GM19328 (cell line): ENCODE results near the gene PDF.
A peak's percentile ranks its signal among the peaks of the same experiment; 100 is the strongest.
"Not testable (repeated sequence)": the region's sequence is repeated elsewhere in the genome, so short reads cannot be mapped to it uniquely, and the experiment has no call there.

ENCODE experiments used
- ATAC-seq: cut with Tn5 transposase; IDR thresholded peaks from one replicate; pipeline ENCODE4 v1.9.1; 2021; ENCODE audit warnings: mild to moderate bottlenecking, moderate library complexity; ENCODE audit not compliant: unreplicated experiment

Gene PDF, protein sequence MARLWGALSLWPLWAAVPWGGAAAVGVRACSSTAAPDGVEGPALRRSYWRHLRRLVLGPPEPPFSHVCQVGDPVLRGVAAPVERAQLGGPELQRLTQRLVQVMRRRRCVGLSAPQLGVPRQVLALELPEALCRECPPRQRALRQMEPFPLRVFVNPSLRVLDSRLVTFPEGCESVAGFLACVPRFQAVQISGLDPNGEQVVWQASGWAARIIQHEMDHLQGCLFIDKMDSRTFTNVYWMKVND

DNA sequence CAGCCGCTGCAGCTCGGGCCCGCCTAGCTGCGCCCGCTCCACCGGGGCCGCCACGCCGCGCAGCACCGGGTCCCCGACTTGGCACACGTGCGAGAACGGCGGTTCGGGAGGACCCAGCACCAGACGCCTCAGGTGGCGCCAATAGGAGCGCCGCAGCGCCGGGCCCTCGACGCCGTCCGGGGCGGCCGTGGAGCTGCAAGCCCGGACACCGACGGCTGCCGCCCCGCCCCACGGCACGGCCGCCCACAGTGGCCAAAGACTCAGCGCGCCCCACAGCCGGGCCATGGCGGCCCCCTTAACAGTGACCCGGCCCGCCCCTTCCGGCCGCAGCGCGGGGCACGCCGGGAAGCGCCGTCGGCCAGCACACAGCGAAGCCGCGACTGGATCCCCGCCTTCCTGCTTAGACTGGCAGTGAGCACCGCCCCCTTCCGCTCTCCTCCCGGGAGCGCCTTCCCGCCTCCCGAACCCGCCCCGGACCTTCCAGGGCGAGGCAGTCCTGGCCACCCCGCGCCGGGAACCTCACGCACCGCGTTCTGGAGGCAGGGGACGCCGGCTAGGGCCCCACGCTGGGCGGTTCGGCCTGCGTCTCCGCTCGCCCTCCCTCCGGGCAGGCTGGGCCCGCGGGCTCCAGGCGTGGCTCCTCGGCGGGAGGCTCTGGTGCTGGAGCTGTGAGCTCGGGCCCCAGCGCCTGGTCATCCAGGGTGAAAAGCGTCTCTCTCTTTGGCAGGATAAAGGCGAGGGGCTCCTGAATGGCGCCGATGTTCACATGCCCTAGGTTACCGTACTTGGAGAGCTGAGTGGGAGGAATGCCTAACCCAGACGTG lies at the start of gene PDF:
PDF (minus strand) TSS at position 303 of the 824 bp plus-strand sequence; CDS start at position 285, 18 bp downstream.
- ATAC-seq = peak; percentile 92

DNA sequence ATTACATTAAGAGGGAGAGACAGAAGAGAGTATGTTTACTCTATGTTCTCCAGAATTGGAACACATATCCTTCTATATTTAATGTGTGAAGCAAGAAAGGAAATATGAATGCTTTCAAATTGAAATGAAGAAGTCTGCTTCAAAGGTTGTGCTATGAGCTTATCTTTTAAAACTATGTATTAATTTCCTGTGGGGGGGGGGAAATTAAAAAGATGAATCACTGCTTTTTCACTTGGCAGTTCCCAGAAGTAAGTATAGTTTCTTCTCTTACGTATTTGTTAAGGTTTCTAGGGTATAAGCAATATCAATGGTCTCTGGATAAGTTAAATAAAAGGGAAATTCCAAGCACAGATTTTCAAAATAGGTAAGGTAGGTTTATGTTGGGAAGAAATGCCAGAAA lies 48.4 kb upstream of the PDF start:
- ATAC-seq = no peak

DNA sequence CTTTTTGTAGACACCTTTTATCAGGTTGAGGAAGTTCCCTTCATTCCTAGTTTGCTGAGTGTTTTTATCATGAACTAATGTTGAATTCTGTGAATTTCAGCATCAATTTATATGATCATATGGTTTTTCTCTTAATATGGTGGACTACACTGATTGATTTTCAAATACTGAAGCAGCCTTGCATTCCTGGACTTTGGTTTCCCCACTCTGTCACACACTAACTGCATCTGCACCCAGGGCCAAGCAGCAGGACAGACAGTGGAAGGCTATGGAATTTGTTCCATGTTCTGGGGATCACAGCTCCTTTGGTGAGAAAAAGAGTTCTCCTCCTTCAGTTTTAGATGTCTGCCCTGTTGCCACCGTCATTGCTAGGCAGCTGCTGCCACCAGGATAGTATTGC lies 47.6 kb upstream of the PDF start:
- no peak for ATAC-seq

DNA sequence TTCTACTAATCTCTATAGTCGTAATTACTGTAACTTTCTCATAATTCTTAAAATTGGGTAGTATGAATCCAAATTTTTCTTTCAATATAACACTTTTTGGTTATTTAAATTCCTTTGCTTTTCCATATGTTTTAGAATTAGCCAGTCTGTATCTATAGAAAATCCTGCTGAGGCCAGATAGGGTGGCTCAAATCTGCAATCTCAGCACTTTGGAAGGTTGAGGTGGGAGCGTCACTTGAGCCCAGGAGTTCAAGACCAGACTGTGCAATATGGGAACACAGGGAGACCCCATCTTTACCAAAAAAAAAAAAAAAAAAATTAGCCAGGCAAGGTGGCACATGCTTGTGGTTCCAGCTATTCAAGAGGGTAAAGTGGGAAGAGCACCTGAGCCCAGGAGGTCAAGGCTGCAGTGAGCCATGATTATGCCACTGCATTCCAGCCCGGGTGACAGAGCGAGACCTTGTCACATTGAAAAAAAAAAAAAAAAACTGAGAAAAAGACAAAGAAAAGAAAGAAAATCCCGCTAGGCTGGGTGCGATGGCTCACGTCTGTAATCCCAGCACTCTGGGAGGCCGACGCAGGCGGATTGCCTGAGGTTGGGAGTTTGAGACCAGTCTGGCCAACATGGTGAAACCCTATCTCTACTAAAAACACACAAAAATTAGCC lies 46.1 kb upstream of the PDF start:
- ATAC-seq = no peak

DNA sequence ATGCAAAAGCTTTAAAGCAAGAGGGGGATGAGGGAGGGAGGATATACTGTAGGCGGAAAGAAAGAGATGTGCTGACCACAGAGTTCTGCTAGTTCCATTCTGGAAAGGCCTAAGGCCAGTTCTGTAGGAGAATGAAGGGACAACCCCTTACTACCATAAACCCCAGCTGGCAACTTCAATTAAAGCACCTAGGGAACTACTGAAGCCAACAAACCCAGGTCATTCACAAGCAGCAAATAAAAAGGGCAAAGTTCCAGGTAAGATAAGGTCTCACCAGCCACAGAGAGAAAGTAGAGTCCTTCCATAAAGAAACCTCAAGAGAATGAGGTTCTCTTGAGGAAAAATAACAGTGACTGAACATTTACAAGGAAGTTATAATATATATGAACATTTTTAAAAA lies 42.6 kb upstream of the PDF start:
- no peak for ATAC-seq

DNA sequence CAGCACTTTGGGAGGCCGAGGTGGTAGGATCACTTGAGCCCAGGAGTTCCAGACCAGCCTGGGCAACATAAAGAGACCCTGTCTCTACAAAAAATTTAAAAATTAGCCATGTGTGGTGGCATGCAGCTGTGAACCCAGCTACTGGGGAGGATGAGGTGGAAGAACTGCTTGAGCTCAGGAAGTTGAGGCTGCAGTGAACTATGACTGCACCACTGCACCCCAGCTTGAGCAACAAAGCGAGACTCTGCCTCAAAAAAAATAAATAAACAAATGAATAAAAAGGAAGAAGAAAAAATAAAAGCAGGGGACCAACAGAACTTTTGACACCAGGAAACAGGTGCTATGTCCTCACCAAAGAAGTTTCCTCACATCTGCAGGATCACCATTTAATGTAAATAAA lies 41.2 kb upstream of the PDF start:
- ATAC-seq = no peak

DNA sequence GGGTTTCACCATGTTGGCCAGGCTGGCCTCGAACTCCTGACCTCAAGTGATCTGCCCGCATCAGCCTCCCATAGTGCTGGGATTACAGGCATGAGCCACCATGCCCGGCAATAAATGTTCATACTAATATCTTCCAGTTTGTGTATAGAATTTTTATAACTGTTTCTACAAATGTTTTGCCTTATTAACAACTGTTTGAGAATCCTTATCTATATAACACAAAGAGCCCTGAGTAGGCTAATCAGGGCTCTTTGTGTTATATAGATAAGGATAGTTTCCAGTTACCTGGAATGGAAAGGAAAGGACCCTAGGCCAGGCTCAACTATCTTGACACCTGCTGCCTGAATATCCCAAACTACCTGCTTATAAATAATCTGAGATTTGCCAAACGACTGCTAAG lies 38.5 kb upstream of the PDF start:
- no peak for ATAC-seq

DNA sequence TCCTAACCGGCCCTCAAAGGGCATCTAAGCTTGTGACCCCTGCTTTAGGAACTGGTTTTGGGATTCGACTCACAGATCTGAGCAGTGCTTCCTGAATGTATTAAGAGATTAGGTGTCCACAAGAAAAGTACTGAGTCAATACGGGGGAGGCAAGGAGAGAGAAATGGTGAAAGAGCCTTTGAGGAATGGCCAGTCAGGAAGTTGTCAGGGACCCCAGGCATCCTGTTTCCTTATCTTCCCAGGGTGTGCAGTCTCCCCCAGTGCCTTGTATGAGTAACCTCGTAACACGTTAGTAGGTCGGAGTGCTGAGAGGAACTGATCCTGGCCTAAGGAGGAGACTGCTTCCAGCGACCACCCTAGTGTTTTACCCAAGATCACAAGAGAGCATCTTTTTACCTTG lies 37.6 kb upstream of the PDF start:
- ATAC-seq = no peak

DNA sequence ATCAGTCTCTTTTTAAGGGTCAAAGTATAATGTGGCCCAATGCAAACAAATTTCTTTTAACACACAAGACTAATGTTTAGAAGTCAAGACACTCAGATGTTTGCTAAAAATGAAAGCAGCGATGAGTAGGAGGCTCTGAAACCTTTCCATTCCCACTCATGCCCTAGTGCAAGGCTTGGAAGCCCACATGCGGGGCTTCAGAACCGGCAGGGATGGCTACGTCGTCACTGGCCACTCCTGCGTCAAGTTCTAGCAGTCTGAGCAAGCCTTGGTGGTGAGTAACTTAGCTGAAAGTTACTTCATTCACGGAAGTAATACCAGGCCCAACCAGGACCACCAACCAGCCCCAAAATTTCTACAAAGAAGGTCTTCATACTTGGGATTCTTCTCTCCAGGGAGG lies 36.0 kb upstream of the PDF start:
- no peak for ATAC-seq

DNA sequence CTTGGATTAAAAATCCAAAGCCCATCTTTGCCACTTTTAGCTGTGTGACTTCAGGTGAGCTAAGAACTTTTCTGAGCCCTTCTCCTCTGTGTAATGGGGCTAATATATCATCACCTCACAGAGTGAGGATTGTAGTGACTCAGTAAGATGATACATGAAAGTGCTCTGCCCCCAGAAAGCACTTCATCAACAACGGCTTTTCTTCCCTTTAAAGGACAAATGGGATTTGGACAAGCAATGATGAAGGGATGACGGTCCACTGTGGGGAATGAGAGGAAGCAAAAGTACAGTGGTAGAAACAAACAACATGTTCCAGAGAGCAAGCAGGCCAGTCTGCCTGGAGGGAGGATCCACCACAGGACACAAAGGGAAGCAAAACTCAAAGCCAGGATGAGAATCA lies 35.5 kb upstream of the PDF start:
- no peak for ATAC-seq

DNA sequence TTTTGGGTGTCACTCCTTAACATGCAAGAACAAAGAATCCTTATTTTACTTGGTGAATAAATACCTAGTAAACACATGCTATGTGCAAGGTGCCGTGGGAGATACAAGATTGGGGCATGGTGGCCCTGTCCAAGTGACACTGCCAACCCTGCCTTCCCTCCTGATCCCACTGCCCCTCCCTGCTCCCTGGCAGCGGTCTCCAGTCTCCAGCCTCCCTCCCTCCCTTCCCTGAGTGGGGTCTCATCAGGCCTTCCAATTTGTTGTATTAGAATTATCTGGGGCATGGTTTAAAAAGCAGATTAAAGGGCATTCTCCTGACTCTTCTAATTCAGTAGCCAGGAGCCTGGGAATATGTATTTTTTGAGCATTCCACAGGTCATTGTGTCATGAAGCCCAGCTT lies 33.7 kb upstream of the PDF start:
- ATAC-seq = no peak

DNA sequence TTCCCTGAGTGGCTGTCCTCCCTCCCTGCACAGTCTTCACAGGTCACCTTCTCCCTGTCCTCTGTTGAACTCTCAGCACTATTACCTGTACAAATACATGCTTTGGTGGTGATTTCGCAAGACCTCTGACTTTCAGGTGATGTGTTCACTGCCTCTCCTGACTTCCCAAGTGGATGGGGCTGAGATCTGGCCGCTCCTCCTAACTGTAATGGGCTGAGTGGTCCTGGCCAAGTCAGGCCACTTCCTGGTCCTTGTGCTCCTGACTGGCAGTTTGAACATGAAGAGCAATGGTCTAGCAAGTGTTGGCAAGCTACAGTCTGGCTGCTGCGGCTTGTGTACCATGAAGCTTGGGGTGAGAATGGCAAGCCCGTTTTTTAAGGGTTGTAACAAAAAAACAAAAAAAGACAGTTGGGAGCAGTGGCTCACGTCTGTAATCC lies 32.9 kb upstream of the PDF start:
- no peak for ATAC-seq

DNA sequence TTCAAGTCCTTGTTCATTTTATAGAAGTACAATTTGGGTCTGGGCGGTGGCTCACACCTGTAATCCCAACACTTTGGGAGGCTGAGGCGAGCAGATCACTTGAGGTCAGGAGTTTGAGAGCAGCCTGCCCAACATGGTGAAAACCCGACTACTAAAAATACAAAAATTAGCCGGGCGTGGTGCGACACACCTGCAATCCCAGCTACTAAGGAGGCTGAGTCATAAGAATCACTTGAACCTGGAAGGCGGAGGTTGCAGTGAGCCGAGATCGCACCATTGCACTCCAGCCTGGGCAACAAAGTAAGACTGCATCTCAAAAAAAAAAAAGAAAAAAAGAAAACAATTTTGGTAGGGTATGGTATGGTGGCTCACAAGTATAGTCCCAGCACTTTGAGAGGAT lies 29.7 kb upstream of the PDF start:
- not testable (repeated sequence) for ATAC-seq

DNA sequence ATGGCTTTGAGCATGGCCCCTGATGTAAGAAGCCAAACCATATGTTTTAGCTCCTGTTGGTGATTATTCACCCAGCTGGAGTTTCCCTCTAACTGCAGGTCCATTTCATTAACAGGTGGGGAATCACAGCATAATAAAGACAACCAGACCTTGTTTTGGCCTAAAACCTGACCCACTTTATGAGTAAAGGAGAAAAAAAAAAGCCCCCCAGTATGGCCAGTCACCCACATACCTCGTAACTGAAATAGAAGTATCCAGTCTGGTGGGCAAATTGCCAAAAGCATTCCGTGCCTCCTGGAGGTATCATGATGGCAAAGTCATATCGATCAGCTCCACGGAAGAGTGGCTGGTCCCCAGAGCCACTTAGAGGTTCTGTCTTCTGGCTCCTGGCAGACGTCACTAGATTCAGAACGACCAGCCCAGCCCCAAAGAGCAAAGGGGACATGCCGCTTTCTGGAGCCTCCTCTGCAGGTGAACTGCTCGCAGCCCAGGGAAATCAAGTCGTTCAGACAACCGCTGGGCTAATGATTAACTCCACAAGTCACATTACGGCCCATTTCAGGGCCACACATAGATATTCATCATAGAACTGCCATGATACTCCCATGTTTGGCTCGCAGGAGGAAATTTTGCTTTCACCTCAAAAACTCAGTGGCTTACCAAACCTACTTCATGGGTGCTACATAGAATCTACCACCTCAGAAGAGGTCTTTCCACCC lies 21.1 kb upstream of the PDF start, which contains the start of gene TMED6:
TMED6 (minus strand) TSS at position 478 of the 719 bp plus-strand sequence; CDS start at position 445, 33 bp downstream.
- no peak for ATAC-seq

DNA sequence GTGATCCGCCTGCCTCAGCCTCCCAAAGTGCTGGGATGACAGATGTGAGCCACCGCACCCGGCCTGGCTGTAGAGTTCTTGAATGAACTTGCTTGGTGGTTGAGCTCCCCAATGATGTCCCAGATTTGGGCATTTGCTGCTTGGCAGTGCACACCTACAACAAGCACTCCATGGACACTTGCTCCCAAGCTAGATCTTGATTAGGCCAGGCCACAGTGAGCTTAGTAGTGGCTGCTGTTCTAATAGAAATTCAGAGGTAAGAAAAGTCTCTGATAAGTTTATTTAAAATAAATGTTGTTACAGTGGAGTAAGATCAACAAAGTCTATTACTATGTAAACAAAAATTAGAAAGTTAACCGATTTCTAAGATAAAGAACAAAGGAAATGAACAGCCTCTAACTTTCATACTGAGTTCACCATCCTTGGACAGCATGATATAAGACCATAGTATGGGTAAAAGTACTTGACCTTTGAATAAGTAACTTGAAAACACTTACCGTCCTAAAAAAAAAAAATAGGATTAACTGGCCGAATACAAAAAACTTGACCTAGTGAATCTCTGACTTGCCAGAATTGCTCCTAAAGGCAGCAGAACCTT lies 20.2 kb upstream of the PDF start:
- no peak for ATAC-seq

DNA sequence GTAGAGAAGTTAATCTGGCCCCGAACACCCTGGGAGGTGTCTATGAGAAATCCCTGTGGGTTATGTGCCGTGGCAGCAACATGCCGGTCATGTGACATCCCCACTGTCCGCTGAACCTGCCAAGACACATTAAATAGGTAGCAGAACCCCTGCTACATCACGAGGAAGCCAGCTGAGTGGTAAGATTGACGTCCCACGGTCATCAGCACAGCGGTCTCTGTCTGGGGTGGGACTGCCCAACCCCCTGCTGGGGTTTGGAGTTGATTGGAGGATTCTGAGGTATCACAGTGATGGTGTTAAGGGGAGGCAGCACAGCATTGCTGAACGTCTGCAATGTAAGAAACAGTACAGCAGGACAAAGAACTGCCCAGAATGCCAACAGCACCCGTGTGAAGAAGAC lies 19.1 kb upstream of the PDF start:
- no peak for ATAC-seq

DNA sequence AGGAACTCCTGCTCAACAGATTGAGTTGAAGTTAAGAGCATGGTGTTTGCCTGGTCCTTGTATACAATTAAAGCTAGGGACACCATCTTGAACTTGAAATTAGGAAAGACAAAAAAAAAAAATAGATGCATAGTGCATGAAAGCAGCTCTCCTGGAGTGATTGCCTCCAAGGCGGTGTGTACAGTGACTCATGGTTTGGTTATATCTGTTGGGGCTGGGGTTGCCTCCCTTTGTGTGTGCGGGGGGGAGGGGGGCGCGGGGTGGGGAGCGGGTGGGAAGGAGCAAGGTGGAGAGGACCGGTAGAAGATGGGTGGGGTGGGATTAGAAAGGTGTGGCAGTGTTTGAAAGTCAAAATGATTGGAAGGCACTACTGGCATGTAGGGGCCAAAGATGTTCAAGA lies 17.8 kb upstream of the PDF start:
- ATAC-seq = no peak

DNA sequence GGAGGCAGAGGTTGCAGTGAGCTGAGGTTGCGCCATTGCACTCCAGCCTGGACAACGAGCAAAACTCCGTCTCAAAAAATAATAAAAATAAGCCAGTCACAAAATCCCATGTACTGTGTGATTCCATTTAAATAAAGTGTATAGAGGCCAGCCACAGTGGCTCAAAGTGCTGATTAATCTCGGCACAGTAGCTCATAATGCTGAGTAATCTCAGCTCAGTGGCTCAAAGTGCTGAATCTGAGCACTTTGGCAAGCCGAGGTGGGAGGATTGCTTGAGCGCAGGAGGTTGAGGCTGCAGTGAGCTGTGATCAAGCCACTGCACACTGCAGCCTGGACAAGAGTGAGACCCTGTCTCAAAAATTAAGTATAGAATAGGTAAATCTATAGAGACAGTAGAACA lies 16.3 kb upstream of the PDF start:
- no peak for ATAC-seq

DNA sequence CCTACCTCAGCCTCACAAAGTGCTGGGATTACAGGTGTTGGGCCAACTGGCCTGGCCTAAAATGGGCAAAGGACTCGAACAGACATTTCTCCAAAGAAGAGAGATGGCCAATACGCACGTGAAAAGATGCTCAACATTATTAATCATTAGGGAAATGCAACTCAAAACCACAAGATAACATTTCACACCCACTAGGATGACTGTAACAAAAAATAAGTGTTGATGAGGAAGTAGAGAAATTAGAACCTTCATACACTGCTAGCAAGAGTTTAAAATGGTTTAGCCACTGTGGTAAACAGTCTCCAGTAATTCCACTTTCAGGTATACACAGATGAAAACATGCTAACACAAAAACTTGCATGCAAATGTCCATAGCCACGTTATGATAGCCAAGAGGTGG lies 15.5 kb upstream of the PDF start:
- no peak for ATAC-seq

DNA sequence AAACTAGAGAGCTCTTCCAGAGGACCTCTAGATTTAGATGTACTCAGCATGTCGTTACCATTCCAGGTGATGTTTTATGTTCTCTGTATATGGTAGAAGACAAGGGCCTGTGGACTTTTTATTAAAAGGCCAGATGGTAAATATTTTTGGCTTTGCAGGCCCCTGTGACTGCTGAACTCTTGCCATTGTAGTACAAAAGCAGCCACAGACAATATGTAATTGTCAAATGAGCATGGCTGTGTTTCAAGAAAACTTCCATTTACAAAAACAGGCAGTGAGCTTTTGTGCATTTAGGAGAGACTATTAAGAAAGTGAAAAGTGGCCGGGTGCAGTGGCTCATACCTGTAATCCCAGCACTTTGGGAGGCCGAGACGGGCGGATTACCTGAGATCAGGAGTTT lies 13.8 kb upstream of the PDF start:
- no peak for ATAC-seq

DNA sequence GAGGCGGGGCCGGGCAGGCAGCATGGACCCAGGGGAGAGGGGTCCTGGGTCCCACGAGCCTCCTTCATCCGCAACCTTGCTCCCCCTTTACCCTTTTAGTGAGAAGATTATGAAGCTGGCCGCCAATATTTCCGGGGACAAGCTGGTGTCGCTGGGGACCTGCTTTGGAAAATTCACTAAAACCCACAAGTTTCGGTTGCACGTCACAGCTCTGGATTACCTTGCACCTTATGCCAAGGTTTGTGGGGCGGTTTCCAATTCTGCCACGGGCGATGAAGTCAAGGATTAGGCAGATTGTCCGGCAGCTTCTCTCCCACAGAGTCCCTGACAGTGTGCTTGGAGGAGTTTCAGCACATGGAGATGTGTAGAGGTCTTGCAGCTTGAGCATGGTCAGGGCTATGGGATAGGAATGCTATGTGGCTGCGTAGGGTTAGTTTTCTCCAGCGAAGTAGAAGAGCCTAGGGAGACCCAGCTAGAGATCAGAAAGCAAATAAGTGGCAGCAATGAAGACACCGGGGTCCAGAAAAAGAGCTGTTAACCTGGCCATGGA lies 9.8 kb upstream of the PDF start:
- no peak for ATAC-seq
